SW480 (cell line): ENCODE measurements around the gene FARSA.
"Not testable (repeated sequence)": the region's sequence is repeated elsewhere in the genome, so short reads cannot be mapped to it uniquely, and the experiment has no call there.

Experiments
- DNase-seq: peaks from one replicate; pipeline ENCODE4 v3.0.0-alpha.2; 2016; ENCODE audit warnings: low spot score

The FARSA gene

DNA sequence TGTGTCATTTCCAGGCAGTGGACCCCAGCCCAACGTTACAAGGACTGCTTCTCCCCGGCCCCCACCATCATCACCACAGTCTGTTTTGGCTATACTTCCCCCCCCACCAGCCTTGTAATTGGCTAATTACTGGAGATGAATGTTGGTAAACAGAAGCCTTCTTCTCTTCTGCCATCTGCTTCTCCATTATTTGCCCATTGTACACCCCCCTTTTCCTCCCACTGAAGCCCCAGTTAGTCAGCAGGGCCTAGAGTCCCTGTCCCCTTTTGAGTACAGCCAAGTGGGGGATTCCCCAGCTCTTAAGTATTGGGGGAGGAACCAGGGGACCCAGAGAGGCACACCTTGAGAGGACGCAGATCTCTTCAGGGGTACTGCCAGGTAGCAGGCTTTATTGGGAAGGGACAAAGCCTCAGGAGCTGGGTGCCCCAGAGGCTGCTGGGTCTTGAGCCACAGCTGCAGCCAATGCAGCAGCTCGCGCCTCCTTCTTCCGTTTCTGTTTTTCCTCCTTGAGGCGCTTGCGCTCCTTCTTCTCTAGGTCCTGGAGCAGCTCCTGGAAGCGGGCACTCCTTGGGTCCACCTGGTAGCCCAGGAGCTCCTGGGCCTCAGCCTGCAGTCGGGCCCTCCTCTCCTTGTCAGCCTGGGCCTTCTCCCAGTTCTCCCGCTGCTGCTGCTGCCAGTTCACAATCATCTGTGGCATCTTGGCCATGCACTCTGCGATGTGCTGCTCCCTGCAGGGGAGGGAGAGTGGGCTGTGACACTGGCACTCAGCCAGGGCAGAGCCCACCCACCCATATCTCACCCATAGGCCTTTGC is 20.5 kb upstream of the FARSA start:
- no peak for DNase-seq

DNA sequence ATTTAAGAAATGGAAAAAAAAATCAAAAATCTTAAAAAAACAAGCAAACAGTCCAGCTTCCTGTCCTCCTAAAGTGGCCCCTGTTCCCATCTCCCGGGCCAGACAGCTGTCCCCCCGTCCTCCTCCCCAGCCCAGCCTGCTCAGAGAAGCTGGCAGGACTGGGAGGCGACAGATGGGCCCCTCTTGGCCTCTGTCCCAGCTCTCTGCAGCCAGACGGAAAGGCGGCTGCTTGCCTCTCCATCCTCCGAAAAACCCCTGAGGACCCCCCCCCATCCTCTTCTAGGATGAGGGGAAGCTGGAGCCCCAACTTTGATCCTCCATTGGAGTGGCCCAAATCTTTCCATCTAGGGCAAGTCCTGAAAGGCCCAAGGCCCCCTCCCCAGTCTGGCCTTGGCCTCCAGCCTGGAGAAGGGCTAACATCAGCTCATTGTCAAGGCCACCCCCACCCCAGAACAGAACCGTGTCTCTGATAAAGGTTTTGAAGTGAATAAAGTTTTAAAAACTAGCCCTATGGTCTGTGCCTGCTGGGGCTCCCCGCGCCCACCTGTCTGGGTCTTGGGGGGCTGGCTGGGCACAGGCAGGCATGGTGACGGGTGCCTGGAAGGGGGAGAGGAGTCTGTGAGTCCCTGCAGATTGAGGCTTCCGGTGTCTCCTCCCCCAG is 19.8 kb upstream of the FARSA start:
- DNase-seq: no peak

DNA sequence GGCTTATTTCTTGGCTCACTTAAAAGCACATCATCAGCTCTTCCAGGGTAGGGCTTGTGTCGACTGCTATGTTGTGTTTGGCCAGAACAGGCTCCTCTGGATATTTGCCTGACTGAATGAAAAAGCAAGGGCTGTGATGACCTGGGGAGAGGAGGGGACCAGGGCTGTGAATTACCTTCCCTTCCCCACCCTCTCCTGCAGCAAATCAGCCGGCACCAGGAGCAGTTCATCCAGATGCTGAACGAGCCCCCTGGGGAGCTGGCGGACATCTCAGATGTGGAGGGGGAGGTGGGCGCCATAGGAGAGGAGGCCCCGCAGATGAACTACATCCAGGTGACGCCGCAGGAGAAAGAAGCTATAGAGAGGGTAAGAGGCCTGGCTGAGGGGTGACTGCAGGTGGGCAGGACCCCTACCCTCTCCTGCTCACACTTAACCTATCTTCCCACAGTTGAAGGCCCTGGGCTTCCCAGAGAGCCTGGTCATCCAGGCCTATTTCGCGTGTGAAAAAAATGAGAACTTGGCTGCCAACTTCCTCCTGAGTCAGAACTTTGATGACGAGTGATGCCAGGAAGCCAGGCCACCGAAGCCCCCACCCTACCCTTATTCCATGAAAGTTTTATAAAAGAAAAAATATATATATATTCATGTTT is 19.1 kb upstream of the FARSA start:
- no peak for DNase-seq

DNA sequence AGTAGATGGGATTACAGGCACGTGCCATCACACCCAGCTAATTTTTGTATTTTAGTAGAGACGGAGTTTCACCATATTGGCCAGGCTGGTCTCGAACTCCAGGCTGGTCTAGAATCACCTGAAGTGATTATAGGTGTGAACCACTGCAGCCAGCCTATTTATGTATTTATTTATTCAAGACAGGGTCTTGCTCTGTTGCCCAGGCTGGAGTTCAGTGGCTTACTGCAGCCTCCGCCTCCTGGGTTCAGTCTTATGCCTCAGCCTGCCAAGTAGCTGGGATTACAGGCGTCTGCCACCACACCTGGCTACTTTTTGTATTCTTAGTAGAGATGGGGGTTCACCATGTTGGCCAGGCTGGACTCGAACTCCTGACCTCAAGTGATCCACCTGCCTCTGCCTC is 18.5 kb upstream of the FARSA start:
- not testable (repeated sequence) for DNase-seq

DNA sequence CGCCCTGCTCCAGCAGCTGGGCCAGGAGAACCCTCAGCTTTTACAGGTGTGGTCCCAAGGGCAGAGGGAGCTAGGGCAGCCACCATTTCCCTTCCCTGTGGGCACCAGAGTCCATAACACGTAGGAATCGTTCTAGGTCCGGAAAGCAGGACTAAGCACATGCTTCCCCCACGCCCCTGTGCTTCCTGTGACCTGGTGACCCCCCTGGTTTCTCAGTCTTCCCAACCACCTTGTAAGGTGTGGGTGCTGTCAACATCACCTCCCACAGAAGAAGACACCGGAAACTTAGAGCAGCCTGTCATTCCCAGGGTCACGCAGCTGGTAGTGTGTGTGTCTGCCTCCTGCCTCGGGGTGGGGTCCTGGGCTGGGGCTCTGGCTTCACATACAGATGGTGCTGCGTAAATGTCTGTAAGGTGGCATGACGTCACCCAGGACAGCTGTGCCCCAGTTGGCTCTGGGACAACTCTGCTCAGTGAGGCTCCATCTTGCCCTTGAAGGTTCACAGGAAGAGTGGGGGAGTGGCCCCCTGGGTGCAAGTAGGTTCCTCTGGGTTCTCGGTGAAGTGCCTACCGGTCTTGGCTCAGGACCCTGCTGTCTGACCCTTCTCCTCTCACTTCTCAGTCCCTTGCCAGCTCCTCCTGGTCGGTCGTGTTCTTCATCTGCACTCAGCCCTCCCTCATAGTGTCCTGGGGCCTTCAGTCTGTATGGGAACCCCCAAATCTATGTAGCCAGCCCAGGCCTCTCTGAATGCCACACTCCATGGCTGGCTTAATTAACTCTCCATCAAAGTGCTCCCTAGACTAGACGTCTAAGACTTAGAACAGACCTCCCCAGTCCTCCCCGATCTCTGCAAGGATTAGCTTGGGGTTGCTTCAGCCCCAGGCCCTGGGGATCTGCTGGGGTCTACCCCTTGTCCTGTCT is 16.1 kb upstream of the FARSA start:
- no peak for DNase-seq

DNA sequence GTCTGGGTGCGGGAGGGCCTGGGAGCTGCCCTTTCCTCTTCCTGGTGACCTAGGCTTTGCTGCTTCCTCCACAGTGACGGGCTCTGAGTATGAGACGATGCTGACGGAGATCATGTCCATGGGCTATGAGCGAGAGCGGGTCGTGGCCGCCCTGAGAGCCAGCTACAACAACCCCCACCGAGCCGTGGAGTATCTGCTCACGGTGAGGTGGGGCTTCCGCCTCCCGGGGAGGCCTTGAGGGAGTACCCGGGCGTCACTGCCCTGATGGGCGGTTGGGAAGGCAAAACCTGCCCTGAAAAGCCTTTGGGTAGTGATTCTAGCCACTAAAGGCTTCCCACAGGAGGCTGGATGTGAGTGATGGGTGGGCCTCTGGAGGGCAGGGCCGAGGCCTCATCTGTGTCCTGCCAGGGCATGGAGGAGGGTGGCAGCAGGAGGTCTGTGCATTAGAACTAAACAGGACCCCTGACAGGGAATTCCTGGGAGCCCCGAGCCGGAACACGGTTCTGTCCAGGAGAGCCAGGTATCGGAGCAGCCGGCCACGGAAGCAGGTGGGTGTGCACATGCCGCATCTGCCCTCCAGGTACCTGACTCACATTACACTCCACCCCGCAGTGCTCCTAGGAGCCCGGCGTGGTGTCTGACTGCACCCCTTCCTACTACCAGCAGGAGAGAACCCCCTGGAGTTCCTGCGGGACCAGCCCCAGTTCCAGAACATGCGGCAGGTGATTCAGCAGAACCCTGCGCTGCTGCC is 15.3 kb upstream of the FARSA start:
- no peak for DNase-seq

DNA sequence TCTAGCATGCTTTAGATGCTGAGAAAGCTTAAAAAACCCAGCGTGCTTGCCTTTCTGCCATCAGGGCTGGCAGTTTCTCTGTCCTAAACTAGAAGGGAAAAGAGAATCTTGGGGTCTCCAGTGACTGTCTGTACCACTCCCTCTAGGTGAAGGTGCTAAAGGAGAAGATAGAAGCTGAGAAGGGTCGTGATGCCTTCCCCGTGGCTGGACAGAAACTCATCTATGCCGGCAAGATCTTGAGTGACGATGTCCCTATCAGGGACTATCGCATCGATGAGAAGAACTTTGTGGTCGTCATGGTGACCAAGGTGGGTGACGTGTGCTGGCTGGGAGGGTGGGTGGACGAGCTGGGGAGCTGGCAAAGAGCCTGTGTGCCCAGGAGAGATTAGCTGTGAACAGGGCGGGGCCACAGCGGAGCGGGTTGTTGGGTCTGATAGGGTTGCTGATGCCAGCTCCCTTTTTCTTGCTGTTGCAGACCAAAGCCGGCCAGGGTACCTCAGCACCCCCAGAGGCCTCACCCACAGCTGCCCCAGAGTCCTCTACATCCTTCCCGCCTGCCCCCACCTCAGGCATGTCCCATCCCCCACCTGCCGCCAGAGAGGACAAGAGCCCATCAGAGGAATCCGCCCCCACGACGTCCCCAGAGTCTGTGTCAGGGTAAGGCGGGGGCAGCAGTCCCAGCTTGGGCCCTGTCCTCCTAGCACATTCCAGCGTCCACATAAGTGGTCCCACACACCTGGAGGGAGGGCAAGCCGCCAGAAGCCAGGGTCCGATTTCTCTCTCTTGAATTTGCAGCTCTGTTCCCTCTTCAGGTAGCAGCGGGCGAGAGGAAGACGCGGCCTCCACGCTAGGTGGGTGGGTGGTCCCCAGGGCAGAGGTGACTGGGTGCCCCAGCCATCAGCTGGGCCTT is 14.4 kb upstream of the FARSA start:
- no peak for DNase-seq

DNA sequence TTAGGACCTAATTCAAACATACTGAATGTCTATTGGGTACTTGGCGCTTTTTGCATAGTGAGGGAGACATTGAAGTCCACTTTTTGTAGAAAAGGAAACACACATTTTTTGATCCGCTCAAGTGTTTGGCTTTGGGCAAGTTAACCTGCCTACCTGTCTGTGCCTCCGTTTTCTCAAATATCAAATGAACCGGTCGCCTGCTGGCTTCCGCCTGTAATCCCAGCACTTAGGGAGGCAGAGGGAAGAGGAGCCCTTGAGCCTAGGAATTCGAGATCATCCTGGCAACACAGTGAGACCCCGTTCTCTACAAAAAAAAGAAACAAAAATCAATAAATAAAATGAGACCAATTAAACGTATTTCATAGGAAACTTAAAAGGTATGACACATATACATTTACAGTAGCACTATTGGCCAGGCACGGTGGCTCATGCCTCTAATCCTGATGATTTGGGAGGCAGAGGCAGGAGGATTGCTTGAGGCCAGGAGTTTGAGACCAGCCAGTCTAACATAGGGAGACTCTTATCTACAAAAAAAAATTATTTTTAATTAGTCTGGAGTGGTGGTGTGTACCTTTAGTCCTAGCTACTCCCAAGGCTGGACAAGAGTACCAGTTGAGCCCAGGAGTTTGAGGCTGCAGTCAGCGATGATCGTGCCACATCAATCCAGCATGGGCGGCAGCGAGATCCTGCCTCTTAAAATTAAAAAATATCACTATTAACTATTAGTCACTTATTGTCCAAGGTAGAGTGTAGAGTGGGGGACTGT is 13.4 kb upstream of the FARSA start:
- no peak for DNase-seq

DNA sequence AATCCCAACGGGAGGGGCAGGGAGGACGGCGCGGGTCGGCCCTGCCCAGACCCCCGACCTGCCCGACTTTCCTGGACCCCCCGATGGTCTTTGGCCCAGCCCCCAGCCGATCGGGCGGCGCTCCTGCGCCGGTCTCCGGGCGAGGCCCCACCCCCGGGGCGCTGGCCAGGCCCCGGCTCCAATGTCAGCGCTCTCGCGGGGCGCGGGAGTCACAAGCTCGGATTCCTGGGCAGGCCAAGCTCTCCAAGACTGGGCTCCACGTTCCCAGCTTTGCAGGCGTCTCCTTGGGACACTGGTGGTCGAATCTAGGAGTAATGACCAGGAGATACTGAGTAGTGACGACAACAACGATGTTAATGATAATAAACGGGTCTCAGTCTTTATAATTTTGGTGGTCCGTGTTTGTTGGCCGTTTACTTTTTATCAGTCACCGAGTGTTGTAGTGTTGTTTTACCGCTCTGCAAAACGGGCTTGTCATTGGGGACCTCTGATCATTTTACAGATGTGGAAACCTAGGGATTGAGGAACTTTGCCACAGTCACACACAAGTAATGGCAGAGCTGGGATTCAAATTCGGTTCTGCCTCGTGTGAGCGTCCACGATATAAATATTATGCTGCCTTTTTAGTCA is 12.7 kb upstream of the FARSA start:
- peak; percentile 62 for DNase-seq

DNA sequence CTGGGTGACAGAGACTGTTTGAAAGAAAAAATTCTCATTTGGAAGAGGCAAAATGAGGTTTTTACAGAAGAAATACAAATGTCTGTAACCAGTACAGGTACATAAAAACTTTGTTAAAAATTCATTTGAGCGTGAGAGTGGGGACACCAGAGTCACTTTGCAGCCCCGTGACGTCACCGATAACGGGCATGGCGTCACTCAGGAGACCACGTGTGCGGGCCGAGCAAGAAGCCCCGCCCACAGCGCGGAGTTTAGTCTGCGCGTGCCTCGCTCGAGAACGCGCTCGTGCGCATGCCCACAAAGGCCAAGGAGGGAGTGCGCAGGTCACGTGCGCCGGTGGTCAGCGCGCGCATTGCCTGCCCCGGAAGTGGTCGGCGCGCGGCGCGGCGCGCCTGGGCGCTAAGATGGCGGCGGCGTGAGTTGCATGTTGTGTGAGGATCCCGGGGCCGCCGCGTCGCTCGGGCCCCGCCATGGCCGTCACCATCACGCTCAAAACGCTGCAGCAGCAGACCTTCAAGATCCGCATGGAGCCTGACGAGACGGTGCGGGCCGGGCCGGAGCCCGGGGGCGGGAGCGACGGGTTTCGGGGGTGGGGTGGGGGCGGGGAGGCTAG is 12.1 kb upstream of the FARSA start, which contains the start of gene RAD23A:
TSS of gene RAD23A (plus strand) at position 384 of the 613 bp plus-strand sequence. CDS start at position 471, 87 bp downstream.
- DNase-seq: peak; percentile 95

DNA sequence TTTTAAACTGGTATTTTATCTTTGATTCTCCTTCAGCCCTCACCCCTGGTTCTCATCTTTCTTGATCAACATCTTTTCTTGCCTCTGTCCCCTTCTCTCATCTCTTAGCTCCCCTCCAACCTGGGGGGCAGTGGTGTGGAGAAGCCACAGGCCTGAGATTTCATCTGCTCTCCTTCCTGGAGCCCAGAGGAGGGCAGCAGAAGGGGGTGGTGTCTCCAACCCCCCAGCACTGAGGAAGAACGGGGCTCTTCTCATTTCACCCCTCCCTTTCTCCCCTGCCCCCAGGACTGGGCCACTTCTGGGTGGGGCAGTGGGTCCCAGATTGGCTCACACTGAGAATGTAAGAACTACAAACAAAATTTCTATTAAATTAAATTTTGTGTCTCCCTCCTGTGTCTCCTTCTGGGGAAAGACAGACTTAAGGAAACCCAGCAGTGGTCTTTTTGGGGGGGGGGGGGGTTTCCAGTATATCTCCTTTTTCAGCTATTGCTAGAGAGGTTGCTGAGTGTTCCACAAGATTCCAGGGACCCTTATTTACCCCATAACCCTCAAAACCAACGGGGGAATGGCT is 10.7 kb upstream of the FARSA start:
- DNase-seq: no peak

DNA sequence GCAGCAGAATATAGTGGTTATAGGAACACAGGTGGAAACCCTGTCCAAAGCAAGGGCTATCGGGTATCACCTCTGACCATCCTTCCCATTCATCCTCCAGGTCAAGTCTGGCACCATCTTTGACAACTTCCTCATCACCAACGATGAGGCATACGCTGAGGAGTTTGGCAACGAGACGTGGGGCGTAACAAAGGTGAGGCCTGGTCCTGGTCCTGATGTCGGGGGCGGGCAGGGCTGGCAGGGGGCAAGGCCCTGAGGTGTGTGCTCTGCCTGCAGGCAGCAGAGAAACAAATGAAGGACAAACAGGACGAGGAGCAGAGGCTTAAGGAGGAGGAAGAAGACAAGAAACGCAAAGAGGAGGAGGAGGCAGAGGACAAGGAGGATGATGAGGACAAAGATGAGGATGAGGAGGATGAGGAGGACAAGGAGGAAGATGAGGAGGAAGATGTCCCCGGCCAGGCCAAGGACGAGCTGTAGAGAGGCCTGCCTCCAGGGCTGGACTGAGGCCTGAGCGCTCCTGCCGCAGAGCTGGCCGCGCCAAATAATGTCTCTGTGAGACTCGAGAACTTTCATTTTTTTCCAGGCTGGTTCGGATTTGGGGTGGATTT is 10.0 kb upstream of the FARSA start:
- DNase-seq: no peak

DNA sequence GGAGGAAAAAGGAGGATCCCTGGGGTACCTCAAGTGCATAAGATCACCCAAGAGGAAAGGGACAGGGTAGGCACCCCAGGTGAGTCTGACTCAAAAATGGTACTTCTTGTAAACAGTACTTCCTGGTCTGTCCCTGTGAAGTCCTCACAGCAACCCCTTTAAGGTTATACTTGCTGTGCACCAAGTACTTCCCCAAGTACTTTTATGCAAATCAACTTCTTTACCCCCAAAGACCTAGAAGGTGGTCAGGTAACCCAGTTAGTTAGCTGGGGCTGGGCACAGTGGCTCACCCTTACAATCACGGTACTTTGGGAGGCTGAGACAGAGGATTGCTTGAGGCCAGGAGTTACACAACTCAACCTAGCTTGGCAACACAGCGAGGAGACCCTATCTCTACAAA is 7.4 kb upstream of the FARSA start:
- no peak for DNase-seq

DNA sequence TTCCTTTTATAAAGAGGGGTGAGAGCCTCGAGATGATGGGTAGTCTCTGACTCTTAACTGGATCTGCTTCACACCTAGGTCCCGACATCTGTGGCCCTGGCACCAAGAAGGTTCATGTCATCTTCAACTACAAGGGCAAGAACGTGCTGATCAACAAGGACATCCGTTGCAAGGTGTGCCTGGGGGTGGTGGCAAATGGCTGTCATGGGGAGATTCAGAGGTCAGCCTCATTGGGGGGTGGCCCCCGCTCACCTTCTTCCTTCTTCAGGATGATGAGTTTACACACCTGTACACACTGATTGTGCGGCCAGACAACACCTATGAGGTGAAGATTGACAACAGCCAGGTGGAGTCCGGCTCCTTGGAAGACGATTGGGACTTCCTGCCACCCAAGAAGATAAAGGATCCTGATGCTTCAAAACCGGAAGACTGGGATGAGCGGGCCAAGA is 6.5 kb upstream of the FARSA start:
- DNase-seq: no peak

DNA sequence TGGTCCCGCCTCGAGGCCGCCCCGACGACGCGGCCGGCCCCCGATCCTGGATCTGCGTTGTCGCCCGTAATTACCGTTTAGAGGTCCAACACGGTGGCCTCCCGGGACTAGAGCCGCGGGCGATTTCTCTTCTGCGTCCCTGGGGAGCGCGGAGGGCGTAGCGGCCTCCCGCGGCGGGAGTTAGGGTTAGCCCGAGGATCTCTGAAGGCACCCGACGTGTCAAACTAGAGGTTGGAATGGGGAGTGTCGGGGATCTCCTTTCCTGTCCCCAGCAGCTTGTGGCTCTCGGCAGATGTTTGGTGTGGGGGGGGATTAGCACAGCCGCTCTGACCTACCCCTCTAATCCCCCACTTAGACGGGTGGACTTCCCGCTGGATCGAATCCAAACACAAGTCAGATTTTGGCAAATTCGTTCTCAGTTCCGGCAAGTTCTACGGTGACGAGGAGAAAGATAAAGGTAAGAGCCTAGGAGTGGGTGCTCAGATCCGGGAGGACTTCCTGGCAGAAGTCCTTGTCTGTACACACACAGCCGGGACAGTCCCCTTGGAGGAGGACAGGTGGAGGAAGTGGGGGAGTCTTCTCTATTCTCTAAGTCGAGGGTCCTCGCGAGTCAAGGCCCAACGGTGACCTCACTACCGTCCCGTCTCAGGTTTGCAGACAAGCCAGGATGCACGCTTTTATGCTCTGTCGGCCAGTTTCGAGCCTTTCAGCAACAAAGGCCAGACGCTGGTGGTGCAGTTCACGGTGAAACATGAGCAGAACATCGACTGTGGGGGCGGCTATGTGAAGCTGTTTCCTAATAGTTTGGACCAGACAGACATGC is 5.5 kb upstream of the FARSA start:
- peak; percentile 59 for DNase-seq

DNA sequence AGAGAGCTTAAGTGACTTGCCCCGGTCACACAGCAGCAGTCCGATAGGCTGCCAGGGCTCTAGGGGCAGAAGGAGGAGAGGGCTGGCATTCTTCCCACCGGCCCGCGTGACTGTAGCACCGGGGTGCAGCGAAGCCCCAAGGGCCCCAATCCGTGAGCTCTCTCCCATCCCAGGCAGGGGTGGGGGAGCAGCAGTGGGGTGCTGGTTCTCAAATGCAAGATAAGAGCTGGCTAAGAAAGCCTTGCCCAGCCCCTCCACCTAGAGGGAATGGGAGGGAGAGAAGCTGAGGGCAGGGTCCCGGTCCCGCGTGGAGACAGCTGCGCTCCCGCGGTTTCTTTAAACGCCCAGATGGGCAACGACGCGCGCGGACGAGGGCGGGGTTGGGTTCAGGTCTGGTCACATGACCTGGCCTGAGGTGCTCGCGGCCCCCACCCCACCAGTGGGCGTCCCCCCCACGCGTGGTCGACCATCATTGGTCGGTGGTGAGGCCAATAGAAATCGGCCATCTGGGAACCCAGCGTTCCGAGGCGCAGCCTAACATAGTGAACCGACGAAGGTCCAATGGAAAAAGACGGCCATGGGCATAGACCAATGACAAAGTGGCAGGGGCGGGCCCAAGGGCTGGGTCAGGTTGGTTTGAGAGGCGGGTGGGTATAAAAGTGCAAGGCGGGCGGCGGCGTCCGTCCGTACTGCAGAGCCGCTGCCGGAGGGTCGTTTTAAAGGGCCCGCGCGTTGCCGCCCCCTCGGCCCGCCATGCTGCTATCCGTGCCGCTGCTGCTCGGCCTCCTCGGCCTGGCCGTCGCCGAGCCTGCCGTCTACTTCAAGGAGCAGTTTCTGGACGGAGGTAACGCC is 4.6 kb upstream of the FARSA start, which contains the start of gene CALR:
TSS of gene CALR (plus strand) at position 683 of the 852 bp plus-strand sequence. CDS start at position 754, 71 bp downstream.
- peak; percentile 98 for DNase-seq
